G401.6 (cell line): Measurements from ENCODE around the gene KHK.

Experiments used
- FAIRE-seq: peaks from 2 replicates; lab custom pipeline; 2012; peaks lifted over from hg19 to GRCh38; lab: Jason Lieb, UNC

Gene KHK

DNA sequence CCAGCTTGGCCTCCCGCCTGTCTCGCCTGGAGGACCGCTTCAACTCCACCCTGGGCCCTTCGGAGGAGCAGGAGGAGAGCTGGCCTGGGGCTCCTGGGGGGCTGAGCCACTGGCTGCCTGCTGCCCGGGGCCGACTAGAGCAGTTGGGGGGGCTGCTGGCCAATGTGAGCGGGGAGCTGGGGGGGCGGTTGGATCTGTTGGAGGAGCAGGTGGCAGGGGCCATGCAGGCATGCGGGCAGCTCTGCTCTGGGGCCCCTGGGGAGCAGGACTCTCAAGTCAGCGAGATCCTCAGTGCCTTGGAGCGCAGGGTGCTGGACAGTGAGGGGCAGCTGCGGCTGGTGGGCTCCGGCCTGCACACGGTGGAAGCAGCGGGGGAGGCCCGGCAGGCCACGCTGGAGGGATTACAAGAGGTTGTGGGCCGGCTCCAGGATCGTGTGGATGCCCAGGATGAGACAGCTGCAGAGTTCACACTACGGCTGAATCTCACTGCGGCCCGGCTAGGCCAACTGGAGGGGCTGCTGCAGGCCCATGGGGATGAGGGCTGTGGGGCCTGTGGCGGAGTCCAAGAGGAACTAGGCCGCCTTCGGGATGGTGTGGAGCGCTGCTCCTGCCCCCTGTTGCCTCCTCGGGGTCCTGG is 3.7 kb upstream of the KHK start:
- no peak for FAIRE-seq

DNA sequence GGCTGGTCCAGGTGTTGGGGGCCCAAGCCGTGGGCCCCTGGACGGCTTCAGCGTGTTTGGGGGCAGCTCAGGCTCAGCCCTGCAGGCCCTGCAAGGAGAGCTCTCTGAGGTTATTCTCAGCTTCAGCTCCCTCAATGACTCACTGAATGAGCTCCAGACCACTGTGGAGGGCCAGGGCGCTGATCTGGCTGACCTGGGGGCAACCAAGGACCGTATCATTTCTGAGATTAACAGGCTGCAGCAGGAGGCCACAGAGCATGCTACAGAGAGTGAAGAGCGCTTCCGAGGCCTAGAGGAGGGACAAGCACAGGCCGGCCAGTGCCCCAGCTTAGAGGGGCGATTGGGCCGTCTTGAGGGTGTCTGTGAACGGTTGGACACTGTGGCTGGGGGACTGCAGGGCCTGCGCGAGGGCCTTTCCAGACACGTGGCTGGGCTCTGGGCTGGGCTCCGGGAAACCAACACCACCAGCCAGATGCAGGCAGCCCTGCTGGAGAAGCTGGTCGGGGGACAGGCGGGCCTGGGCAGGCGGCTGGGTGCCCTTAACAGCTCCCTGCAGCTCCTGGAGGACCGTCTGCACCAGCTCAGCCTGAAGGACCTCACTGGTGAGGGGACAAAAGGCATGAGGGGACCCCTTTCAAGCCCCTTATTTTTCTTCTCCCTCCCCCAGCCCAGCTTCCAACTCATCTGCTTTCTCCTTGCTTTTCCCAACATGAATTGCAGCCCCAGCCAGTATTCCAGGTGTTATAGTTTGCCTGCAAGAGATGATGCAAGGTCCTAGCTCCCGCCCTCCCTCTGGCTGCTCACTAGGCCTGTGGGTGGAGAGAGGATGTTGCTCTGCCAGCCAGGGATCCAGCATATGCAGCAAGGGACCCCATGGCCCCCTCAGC is 2.9 kb upstream of the KHK start:
- FAIRE-seq, result no peak

DNA sequence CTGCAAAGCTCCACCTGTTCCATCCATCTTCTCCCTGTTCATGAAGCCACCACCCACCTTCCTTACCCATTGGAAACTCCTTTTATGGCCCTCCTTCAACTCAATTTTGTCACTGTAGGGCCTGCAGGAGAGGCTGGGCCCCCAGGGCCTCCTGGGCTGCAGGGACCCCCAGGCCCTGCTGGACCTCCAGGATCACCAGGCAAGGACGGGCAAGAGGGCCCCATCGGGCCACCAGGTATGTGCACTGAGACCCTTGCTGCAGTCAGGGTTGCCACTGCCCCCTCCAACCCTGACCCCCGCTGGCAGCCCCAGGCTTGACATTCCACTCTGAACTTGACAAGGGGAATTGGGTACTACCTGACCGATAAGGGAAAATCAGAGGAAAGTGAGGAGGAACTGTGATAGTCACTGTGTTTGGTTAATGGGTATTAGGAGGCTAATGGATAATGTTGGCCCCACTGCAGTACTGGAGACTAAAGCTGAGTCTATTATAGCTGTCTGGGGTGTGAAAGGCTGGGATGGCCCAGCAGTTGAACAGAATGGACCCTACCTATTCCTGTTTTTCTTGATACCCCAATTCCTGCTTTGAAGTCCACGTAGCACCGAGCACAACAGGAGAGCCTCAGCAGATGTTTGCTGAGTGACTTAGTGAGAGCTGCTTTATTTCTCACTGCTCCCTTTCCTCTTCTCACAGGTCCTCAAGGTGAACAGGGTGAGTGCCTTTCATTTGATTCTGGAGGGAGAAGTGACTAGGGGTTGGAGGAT is 2.1 kb upstream of the KHK start:
- no peak for FAIRE-seq

DNA sequence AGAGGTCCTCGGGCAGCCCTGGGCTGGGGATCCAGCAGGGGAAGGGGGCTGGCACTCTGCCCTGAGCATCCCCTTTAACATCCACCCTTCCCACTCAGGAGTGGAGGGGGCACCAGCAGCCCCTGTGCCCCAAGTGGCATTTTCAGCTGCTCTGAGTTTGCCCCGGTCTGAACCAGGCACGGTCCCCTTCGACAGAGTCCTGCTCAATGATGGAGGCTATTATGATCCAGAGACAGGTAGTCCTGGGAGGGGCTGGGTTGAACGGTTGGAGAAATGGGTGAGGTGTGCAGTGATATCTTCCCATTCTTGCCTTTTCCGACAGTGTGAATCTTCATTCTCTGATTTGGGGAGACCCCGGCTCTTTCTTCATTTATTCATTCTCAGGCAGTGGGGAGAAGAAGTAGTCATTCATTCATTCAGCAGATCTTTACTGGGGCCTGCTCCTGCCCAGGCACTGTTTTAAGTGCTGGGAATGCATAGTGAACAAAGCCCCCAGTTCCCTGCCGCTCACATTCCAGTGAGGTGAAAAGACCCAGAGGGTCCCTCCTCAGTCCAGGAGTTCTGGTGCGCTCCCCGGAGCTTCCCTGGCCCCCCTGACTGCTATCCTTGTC is 1.4 kb upstream of the KHK start:
- FAIRE-seq, result no peak

DNA sequence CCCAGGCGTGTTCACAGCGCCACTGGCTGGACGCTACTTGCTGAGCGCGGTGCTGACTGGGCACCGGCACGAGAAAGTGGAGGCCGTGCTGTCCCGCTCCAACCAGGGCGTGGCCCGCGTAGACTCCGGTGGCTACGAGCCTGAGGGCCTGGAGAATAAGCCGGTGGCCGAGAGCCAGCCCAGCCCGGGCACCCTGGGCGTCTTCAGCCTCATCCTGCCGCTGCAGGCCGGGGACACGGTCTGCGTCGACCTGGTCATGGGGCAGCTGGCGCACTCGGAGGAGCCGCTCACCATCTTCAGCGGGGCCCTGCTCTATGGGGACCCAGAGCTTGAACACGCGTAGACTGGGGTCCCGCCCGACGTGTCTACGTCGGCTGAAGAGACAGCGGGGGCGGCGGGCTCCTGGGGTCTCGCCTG is 891 bp upstream of the KHK start:
- no peak for FAIRE-seq

DNA sequence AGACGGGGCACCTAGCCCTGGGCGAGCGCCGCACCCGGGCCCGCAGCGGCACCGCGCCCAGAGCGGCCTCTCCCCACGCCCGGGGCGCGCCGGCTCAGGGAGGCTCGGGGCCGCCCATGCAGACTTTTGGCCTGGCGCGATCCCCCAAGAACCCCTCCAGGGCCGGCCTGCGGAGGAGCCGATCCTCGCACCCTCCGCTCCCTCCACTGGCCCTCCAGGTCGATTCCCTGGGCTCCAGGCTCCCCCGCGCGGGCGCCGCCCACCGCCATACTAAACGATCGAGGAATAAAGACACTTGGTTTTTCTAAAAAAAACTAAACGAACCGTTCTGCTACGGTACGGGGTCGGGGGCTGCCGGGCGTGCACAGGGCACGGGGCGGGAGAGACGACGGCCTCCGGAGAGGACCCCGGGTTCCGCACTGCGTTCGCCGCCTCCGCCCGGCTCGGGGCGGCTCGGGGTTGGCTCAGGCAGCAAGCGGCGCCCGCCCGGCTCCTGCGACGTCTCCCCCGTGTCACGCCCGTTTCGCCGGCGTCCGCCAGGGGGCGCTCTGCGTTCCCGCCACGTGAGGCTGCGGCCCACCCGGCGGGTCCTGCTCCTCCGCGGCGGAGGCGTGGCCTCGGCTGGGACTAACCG is 365 bp upstream of the KHK start:
- FAIRE-seq, result no peak

DNA sequence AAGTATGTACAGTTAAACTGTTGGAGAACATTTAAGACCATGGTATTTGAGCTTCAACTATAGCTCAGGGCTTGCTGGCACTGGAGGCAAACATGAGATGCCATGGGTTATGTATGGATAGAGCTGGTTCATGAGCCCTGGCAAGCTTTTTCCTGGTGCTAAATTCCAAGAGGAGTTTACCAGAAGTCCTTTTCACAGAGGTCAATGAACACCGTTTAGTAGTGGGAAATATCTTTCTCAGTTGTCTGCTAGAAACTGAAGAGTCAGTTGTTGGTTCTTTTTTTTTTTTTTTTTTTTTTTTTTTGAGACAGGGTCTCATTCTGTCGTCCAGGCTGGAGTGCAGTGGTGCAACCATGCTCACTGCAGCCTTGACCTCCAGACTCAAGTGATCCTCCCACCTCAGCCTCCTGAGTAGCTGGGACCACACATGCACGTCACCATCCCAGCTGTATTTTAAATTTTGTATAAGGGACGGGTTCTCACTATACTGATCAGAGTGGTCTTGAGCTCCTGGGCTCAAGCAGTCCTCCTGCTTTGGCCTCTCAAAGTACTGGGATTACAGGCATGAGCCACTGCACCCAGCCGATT is 1.3 kb downstream of the KHK start:
- FAIRE-seq, result no peak

DNA sequence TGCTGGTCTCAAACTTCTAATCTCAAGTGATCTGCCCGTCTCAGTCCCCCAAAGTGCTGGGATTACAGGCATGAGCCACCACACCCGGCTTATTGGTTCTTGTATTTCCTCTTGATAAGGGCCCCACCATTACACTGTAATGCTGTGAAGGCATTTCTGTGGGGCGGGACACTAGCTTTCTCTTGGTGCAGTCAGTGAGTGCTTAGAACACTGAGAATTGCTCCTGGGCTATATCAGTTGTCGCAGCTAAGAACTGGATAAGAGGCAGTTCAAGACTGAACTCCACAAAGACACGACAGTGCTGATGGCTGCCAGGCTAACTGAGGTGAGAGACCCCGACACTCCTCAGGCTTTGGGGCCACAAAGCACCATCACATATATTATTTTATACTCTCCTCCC is 2.1 kb downstream of the KHK start:
- no peak for FAIRE-seq

DNA sequence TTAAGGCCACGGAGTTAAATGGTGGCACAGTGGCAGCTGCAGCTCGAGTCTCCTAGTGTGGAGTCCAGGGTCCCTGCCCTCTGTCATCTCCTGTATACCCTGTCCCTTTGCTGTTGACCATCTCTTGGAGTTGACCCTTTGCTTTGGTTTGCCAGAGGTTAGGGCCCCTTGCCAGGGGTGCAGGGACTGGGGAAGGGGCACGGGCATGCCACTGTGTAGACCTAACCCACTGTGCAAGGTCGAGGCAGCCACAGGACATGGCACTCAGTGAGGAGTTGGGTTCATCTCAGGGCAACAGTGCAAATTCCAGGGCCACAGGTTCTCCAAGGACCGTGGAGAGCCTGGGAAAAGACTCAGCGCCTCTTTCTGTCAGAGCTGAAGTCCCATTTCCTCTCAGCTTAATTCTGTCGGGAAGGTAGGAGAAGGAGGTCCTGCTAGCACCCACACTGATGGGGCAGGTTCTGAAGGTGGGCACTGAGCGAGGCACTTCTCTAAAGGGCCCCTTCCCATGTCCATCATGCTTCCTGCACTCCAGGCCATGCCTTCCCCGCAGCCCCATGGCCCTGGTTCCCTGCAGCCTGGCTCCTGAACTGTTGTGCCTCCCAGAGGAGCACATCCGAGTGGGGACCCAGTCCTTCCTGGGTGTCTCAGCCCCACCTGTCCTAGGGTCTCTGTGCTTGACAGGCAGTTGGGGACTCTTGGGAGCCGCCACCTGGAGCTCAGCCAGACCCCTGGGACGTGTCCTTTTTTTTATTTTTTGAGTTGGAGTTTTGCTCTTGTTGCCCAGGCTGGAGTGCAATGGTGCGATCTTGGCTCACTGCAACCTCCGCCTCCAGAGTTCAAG is 2.8 kb downstream of the KHK start:
- FAIRE-seq, result no peak

DNA sequence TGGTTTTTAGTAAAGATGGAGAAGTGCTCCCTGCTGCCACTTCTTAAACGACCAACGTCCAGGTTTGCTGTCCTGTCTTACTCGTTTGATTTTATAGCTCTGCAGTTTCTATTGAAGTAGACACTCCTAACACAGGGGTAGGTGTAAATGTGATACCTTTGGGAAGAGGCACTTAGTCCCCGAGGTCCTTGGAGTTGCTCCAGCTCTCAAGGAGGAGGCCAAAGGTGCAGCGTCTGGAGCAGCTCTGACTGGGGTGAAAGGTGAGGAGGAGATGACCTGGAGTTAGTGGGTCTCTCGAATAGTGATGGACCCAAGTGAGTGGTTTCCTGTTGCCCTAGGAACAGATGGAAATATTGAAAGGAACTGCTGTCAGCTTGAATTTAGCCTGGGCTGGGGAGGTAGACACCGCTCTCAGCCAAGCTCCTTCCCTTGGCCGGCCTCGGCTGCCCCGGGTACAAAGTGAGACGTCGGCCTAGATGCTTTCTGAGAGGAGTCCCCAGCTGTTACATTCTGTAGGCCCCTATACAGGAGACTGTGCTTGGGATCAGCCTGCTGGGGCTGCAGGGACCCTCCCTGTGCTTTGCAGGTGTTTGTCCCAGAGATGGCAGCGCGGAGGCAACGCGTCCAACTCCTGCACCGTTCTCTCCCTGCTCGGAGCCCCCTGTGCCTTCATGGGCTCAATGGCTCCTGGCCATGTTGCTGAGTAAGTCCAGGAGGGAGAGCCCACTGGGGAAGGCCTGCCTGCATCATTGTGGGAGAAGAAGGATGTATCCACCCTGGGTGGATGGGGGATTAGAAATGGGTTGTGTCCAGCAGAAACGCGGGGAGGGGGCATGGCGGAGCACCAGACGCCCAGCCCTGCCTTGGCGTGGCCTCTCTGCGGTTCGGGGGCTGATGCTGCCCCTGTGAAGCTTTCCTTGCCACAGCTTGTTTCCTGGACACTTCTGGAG is 5.4 kb downstream of the KHK start:
- FAIRE-seq, result no peak

DNA sequence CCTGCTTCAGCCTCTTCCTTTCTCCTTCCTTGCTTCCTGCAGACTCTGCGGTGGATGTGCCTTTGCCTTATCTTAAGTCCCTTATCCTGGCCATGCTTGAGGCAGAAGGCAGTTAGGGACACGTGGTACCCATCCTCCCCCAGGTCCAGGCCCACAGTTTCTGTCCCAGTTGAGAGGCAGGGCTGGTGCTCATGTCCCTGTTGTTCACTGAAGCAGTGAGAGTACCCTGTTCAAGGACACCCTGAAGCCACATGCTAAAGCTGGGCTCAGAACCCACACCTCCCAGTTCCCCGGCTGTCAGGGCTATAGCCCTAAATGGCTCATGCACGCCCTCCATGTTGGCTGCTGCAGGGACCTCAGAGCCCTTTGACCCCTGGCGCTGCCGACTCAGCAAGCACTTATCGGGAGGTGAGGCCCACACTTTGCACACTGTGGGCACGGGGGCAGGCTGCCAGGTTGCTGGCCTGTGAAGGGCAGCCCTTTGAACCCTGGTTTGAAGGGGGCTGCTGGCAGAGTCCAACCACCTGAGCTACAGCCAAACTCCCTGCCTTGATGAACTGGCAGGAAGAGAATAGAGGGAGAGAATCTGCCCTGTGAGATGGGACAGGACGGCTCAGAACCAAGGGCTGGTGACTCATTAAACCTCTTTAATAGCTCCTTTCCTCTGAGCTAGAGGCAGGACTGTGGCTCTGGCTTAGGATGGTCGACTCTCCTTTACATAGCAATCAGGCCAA is 6.3 kb downstream of the KHK start:
- FAIRE-seq, result no peak

DNA sequence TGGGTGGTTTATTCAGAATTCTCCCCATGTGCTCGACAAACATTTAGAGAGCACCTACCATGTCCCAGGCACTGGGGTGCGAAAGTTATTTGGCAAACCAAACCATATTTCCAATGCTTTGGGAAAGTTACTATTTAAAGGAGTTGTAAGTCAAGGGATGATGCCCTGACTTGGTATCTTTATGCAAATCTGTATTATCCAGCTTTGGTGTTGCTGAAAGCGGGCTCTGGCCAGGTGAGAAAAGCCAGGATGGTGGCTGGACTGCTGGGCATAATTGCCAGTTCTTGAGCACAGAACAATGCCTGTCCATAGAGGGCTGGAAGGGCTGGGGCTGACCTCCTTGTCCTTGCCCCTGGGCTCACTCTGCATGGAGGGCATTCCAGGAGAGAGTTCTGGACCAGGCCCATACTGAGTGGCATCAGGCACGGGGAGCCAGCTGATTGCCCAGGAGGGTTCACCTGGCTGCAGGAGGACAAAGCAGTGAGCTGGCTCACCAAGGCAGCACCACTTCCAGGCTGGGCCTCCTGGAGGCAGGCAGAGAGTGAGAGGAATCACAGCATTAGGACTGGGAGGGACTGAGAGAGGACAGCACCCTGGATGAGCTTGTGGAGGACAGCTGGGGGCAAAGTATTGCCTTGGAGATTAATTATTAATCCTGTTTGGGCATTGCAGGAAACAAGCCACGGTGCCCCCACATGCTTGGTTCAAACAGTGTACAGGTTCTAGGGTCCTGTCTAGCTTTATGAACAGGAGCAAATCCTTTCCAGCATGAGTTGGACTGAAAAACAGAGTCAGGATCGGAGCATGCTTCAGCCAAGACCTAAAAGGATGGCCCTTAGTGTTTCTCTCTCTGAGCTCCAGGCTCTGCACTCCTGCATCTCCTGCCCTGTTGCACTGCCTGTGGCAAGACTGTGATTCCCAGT is 7.1 kb downstream of the KHK start:
- no peak for FAIRE-seq

DNA sequence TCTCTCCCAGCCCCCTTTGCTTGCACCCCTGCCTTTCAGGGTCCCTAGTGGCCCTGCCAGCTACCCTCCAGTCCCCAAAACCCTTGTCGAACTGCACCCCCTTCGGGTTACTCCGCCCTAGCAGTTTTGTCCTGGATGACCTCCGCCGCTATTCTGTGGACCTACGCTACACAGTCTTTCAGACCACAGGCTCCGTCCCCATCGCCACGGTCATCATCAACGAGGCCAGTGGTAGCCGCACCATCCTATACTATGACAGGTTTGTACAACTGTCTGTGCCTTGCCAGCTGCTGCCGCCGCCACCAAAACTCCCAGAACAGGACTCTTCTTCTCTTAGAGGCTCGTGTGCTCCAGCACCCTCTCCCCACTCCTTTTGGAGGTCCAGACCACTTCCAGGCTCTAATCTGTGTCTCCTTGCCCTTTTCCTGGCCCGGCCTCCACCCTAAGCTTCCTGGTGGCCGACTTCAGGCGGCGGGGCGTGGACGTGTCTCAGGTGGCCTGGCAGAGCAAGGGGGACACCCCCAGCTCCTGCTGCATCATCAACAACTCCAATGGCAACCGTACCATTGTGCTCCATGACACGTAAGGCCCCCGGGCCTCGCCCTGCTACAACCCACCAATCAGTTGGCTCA is 7.9 kb downstream of the KHK start:
- no peak for FAIRE-seq

DNA sequence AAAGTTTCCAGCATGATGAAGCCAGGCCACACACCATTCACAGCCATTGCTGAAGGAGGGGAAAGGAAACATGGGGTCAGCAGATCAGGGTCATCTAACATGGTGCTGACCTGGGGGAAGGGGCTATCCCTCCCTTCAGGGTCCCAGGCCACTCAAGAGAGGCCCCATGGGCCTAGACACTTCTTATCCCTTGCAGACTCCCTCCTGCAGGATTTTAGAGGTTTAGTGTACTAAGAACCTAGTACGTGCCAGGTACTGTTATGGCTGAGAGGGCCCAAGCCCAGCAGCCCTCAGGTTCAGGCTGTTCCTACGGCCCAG is 8.8 kb downstream of the KHK start:
- no peak for FAIRE-seq

DNA sequence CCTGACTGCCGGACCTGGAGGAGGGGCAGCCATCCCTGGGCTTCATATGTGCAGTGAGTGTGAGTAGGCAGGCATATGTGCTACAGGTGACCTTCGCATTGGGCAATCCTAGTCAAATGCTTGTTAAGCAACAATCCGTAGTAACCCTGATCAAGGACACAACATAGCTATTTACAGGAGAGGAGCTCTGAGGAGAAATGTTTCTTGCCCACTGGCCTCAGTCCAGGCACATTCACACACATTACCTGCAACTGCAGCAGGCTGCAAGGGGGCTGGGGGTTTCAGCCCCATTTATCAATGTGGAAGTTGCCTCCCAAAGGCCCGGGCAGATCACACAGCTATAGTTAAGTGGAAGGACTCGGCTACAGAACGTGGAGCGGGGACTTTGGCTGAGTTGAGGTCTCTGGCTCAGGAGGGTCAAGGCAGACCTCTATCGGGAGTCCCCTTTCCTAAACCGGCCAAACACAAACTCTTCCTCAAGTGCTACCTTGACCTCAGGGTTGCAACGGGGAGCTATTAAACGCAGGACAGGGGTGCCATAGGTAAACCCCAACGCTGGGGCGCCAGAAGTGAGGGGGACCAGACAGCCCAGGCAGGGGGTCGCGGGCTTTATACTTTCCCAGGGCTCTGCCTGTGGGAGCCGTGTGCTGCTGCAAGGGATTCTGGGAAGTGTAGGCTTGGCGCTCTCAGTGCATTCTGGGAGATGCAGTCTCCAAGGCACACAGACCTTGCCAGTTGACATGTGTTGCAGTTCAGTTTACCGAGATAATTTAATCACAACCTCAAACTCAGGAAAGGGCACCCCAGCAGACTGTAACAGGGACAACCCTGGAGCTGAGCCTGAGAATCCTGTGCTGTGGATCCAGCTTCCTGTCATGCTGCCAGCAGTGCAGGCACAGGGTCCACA is 9.4 kb downstream of the KHK start:
- FAIRE-seq, result no peak

DNA sequence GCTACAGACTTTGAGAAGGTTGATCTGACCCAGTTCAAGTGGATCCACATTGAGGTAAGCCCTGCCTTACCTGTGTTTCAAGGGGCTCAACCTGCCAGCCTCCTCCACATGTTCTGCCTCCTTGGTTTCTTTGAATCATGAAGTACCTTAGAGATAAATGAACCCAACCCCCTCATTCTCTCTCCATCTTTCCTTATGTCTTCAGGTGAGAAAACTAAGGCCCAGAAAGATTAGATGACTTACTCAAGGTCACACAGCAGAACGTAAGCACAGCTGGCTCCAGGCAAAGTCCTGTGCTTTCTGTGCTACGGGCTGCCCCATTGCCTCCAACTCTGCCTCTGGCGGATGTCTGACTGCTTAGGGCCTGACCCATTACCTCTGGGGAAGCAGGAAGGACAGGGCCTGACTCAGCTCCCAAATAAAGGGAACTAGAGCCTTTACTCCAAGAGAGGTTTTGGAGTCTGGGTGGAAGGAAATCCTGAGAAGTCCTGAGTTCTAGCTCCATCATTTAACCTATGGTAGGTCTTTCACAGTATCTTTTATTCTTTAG is 10.3 kb downstream of the KHK start:
- no peak for FAIRE-seq
